ENCODE measurements around the gene FAM111B. TPM values are rescaled to one million over a fixed set of nuclear protein-coding genes. Genes with fewer than 3 reads are reported as not detected.

FAM111B gene
- total and polyA plus RNA-seq, 2 of the 8 experiments (the other 6 are each of a cell fraction or from before 2014, with no cell fraction given) = 4.8 to 38.1 TPM

GRCh38 chr11:59088162-59088561 is 18.9 kb upstream of the FAM111B start:
- 0 out of 7 replicates have a peak, but pooled peaks cover 0 to 1% (median 0%) of the 10 kb centered on the region in 4 experiments for H3K4me1 ChIP-seq (replicated peaks in 1 of 4; ENCODE audit: control insufficient read depth in 3 of 4, insufficient read depth in 4 of 4, low read length in 3 of 4)
- no peaks in the 10 kb centered on the region for H3K36me3 ChIP-seq (ENCODE audit: control insufficient read depth in 2 of 4, insufficient read depth in 4 of 4, low read length in 3 of 4)
- no peak overlapping the region for H3K27ac ChIP-seq (ENCODE audit: low read depth, low read length)
- H3K56ac ChIP-seq (replicated peaks; ENCODE audit: insufficient read length, low read depth, low read length) = no peak overlapping the region
- 96% methylated on average over 4 of the region's 4 CpGs; no CpG with 5 or more reads in 1 of the 2 experiments for WGBS, 2 experiments (ENCODE audit: extremely low coverage in 1 of 2, insufficient coverage in 1 of 2, insufficient read length in 1 of 2, insufficient replicate concordance in 2 of 2, low coverage in 1 of 2, low lambda C conversion rate in 2 of 2, missing lambda C conversion rate in 1 of 2)
- no peak overlapping the region for H2BK20ac ChIP-seq (ENCODE audit: low read length)
- H3K14ac ChIP-seq (ENCODE audit: insufficient read length) = no peak overlapping the region
- no peak overlapping the region for H3K23ac ChIP-seq (ENCODE audit: insufficient read length)
- H3K27me3 ChIP-seq (replicated peaks in 1 of 4; ENCODE audit: control insufficient read depth in 3 of 4, extremely low read depth in 1 of 4, insufficient read depth in 3 of 4, low read length in 3 of 4) = no peaks in the 10 kb centered on the region
- no peak overlapping the region for H3K4me2 ChIP-seq (ENCODE audit: insufficient read depth in 1 of 2, low read depth in 2 of 2, low read length in 2 of 2)
- no peaks in the 10 kb centered on the region for H4K20me1 ChIP-seq (replicated peaks in 1 of 2; ENCODE audit: control insufficient read depth in 1 of 2, insufficient read depth in 2 of 2, low read length in 2 of 2)
- H3K4me3 ChIP-seq (ENCODE audit: extremely low read depth in 1 of 4, insufficient read depth in 2 of 4, low read depth in 3 of 4, low read length in 4 of 4) = no peak overlapping the region
- H4K91ac ChIP-seq (replicated peaks; ENCODE audit: insufficient read length, low read length) = no peak overlapping the region
- no peak overlapping the region for H2BK12ac ChIP-seq (ENCODE audit: low read depth, low read length)
- H3K18ac ChIP-seq (ENCODE audit: extremely low read depth, low read length) = no peak overlapping the region
- H3K9me3 ChIP-seq (ENCODE audit: insufficient read depth in 2 of 2, low read depth in 1 of 2, low read length in 1 of 2) = no peaks in the 10 kb centered on the region
- no peak overlapping the region for H2AFZ ChIP-seq (ENCODE audit: low read length)
- no peak for FAIRE-seq
- ChIA-PET POLR2A (ENCODE audit: partially characterized antibody) (no interaction called here), CTCF (ENCODE audit: partially characterized antibody) (interaction anchor here (1.2 kb wide), 1 partner anchor 10 kb away, joined by 3 read pairs; no protein-coding TSS in a partner anchor)
- no peak overlapping the region for H2AK5ac ChIP-seq (ENCODE audit: low read depth, low read length)
- no peaks in the 10 kb centered on the region for H3K79me2 ChIP-seq (ENCODE audit: control insufficient read depth in 1 of 2, insufficient read depth in 2 of 2, low read length in 2 of 2)
- no peak overlapping the region for H2BK15ac ChIP-seq (ENCODE audit: low read length)
- no peaks in the 10 kb centered on the region for H3K23me2 ChIP-seq (ENCODE audit: low read depth, low read length)
- no peak for DNase-seq (ENCODE audit: low read depth in 1 of 2, low spot score in 2 of 2)
- no peak overlapping the region for H2BK5ac ChIP-seq (ENCODE audit: low read depth, low read length)
- no peak overlapping the region for H3K9ac ChIP-seq (replicated peaks in 1 of 4; ENCODE audit: extremely low read depth in 1 of 4, low read depth in 3 of 4, low read length in 3 of 4)
- no peak overlapping the region for H3K4ac ChIP-seq (replicated peaks; ENCODE audit: insufficient read length, low read depth, low read length)
- no peaks in the 10 kb centered on the region for H3K79me1 ChIP-seq (ENCODE audit: low read depth, low read length)
- no peak overlapping the region for H2BK120ac ChIP-seq (replicated peaks; ENCODE audit: low read depth, low read length)
- H4K8ac ChIP-seq (ENCODE audit: extremely low read depth, insufficient read depth, low read length) = no peak overlapping the region
- H4K5ac ChIP-seq (ENCODE audit: insufficient read length, low read depth, low read length) = no peak overlapping the region
- TF ChIP-seq E2F6 (IDR thresholded peaks at IDR 0.05) (no peak), TAF1 (IDR thresholded peaks at IDR 0.05; ENCODE audit: low read depth, low read length) (no peak), RXRA (IDR thresholded peaks at IDR 0.05; ENCODE audit: insufficient read depth, low read depth, low read length) (no peak), BACH1 (IDR thresholded peaks at IDR 0.05; ENCODE audit: low read length) (no peak)
